Erythroblast (primary cell): Measurements from ENCODE around the gene PCDHA1.

Experiments
- GATA1 ChIP-seq: IDR thresholded peaks from 2 replicates; pipeline ENCODE4 v1.6.1; 2011; ENCODE audit warnings: low read depth, mild to moderate bottlenecking, control low read depth, low read length, moderate library complexity
- POLR2A ChIP-seq: IDR thresholded peaks from 2 replicates; pipeline ENCODE4 v1.6.1; 2011; ENCODE audit warnings: mild to moderate bottlenecking, low read length

DNA sequence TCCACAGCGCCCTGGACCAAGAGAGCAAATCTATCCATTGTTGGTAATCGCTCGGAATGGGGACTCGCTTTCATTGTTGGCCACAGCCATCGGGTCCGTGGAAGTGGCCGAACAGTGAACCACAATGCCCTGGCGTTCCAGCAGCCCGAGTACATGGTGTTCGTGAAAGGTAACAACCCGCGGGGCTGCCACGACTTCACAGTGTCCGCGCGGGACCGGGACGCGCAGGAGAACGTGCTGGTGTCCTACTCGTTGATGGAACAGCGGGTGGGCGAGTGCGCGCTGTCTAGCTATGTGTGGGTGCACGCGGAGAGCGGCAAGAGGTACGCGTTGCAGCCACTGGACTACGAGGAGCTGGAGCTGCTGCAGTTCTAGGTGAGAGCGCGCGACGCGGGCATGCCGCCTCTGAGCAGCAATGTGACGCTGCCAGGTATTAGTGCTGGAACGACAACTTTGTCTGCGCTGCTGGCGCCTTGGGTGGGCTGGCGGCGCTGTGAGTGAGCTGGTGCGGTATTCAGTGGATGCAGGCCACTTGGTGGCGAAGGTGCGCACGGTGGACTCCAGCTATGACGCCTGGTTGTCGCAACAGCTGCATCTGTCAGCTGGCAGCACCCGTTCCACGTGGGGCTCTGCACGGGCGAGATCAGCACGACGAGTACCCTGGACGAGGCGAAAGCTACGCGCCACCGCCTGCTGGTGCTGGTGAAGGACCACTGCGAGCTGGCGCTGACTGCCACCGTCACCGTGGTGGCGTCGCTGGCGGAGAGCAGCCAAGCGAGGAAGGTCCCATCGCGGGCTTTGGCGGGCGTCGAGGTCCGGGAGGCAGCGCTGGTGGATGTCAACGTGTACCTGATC, 76.7 kb downstream of the PCDHA1 start:
- TF ChIP-seq POLR2A (no peak), GATA1 (no peak)
